ENCODE data around the gene DACH1.

DNA sequence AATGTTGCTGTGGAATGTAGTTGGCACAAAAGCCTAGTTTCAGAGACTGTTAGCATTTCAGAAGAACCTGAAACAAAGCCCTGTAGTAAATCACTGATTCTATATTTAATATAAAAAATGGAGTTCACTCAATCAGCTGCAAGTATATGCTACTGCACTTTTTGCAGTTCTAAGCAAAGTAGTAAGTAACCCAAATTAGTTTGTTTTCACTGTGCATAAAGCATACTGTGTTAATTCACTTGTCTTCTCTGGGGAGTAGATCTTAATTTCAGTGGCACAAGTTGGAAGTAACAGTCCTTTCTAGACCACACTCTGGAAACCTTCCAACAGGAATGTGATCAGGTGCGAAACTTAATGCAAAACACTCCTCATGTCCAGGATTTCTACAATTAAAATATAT, 139.3 kb downstream of the DACH1 start:
- no peak for TF ChIP-seq POLR2A (IDR thresholded peaks at IDR 0.05)
- TF ChIP-seq, protein P1, sequence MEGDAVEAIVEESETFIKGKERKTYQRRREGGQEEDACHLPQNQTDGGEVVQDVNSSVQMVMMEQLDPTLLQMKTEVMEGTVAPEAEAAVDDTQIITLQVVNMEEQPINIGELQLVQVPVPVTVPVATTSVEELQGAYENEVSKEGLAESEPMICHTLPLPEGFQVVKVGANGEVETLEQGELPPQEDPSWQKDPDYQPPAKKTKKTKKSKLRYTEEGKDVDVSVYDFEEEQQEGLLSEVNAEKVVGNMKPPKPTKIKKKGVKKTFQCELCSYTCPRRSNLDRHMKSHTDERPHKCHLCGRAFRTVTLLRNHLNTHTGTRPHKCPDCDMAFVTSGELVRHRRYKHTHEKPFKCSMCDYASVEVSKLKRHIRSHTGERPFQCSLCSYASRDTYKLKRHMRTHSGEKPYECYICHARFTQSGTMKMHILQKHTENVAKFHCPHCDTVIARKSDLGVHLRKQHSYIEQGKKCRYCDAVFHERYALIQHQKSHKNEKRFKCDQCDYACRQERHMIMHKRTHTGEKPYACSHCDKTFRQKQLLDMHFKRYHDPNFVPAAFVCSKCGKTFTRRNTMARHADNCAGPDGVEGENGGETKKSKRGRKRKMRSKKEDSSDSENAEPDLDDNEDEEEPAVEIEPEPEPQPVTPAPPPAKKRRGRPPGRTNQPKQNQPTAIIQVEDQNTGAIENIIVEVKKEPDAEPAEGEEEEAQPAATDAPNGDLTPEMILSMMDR (IDR thresholded peaks at IDR 0.05) = no peak

Measured in lower leg skin (tissue), 3 donors.